Measurements from ENCODE around the gene C11orf86. TPM values are rescaled to one million over a fixed set of nuclear protein-coding genes. Genes with fewer than 3 reads are reported as not detected.

Gene C11orf86
- total RNA-seq, 1 donor from 2014 or later = not detected

DNA sequence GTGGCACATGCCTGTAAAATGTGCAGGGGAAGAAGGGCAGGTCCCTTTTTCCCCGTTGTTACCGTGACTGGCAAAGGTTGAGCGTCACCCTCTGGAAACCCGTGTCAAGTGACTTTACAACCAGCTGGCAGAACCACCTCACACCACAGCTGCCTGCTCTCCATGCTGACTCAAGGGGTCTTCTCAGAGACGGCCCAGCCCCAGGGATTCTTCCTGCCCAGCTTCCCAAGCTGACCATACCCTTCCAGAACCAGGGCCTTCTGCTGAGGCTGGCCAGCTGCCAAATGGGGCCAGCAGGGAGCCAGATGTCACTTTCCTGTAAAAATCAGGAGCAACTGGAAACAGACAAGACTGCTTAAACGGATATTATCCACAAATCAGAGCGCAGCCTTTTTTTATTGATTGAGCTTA is 23.2 kb upstream of the C11orf86 start:
- intact Hi-C loops (cut with DNase I) = no loop called here
- Histone ChIP-seq H3K4me3 (no peak overlapping the region), H3K9me3 (no peaks in the 10 kb centered on the region), H3K27me3 (no peaks in the 10 kb centered on the region), H3K4me1 (no peaks in the 10 kb centered on the region), H3K27ac (no peak overlapping the region), H3K36me3 (no peaks in the 10 kb centered on the region)
- TF ChIP-seq, protein P1, sequence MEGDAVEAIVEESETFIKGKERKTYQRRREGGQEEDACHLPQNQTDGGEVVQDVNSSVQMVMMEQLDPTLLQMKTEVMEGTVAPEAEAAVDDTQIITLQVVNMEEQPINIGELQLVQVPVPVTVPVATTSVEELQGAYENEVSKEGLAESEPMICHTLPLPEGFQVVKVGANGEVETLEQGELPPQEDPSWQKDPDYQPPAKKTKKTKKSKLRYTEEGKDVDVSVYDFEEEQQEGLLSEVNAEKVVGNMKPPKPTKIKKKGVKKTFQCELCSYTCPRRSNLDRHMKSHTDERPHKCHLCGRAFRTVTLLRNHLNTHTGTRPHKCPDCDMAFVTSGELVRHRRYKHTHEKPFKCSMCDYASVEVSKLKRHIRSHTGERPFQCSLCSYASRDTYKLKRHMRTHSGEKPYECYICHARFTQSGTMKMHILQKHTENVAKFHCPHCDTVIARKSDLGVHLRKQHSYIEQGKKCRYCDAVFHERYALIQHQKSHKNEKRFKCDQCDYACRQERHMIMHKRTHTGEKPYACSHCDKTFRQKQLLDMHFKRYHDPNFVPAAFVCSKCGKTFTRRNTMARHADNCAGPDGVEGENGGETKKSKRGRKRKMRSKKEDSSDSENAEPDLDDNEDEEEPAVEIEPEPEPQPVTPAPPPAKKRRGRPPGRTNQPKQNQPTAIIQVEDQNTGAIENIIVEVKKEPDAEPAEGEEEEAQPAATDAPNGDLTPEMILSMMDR (IDR thresholded peaks at IDR 0.05) = no peak
- no peak for DNase-seq (ENCODE audit: low spot score in 2 of 2)

GRCh38 chr11:66953081-66953833 is 21.8 kb upstream of the C11orf86 start:
- TF ChIP-seq, protein P1 (IDR thresholded peaks at IDR 0.05) = no peak
- intact Hi-C loops (cut with DNase I) = no loop called here
- Histone ChIP-seq H3K27ac (no peak overlapping the region), H3K36me3 (no peaks in the 10 kb centered on the region), H3K27me3 (no peaks in the 10 kb centered on the region), H3K9me3 (no peaks in the 10 kb centered on the region), H3K4me1 (peaks cover 0 to 8% of the 10 kb centered on the region in 2 donors), H3K4me3 (no peak overlapping the region)
- no peak for DNase-seq (ENCODE audit: low spot score in 2 of 2)

- Histone ChIP-seq H3K9me3 (no peaks in the 10 kb centered on the region), H3K27me3 (no peaks in the 10 kb centered on the region), H3K36me3 (no peaks in the 10 kb centered on the region), H3K27ac (no peak overlapping the region), H3K4me1 (peaks cover 0 to 15% of the 10 kb centered on the region in 2 donors), H3K4me3 (no peak overlapping the region)
- no peak for DNase-seq (ENCODE audit: low spot score in 2 of 2)
- TF ChIP-seq, protein P1 (IDR thresholded peaks at IDR 0.05) = no peak
- intact Hi-C loops (cut with DNase I) = loop anchor here (5.0 kb wide), 2 partner anchors 99 to 161 kb away; partner anchors contain the start of genes KDM2A and LRFN4
Observed at GRCh38 chr11:66956689-66957290, 18.3 kb upstream of the C11orf86 start.

DNA sequence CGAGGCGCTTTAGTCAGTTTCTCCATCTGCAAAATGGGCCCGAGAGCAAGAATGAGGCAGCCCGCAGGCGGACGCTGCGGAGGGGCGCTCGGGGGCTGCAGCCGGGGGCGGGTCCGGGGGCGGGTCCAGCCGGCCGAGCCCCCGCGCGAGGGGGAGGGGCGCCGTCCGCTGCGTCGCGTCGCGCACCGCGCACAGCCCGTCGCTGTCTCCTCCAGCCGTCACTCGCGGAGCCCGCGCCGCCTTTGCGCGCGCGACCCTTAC is 17.2 kb upstream of the C11orf86 start:
- Histone ChIP-seq H3K9me3 (no peaks in the 10 kb centered on the region), H3K27ac (peak overlapping the region in 1 of 2 donors; percentile 78), H3K27me3 (no peaks in the 10 kb centered on the region), H3K4me1 (peaks cover 0 to 15% of the 10 kb centered on the region in 2 donors), H3K36me3 (no peaks in the 10 kb centered on the region), H3K4me3 (peak overlapping the region; percentile 61 to 92)
- intact Hi-C loops (cut with DNase I) = loop anchor here (1.0 to 5.0 kb wide), 5 partner anchors 12 to 159 kb away; partner anchors contain the start of genes KDM2A, LRFN4 and SYT12
- TF ChIP-seq, protein P1 (IDR thresholded peaks at IDR 0.05) = no peak
- DNase-seq (ENCODE audit: low spot score in 2 of 2) = no peak

DNA sequence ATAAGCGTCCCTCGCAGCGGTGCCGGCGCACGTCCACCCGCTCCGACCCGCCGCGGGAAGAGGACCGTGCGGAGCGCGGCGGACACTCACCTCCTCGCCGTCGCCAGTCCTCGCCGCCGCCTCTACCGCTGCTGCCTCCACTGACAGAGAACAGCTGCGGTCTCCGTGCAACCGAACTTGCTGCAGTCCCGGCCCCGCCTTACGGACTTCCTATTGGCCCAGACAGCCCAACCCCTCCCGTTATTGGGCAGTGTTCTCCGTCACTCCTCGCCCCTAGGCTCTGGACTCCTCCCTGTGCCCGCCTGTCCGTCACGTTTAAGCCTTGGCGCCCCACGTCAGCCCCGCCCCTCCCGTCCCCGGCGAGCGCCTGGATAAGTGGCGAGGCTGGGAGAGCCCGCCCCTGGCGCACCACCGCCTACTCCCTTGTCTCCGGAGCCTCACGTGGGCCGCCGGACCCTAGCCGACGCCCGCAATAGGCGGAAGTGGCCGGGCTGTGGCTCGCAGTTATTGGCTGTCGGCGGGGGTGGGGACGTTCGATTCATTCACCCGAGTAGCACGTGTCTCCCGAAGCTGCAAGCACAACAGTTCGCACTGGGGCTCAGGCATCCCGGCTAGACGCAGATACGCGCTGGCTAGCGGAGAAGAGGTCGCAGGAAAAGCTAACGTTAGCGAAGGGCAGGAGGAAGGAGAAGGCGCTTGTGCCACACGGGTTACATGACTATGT is 16.7 kb upstream of the C11orf86 start, which contains the start of gene PC:
Gene PC, minus strand, starts transcription at position 152 of the 724 bp plus-strand sequence. CDS start 86,224 bp downstream, outside the sequence.
- intact Hi-C loops (cut with DNase I) = loop anchor here (1.0 to 5.0 kb wide), 5 partner anchors 12 to 159 kb away; partner anchors contain the start of genes KDM2A, LRFN4 and SYT12
- TF ChIP-seq, protein P1 (IDR thresholded peaks at IDR 0.05) = no peak
- H3K27ac ChIP-seq = peak within 1 kb of the TSS; percentile 77 to 80

More for the DNA sequence above, 16.7 kb upstream of the C11orf86 start, which contains the start of gene PC:
- DNase-seq (ENCODE audit: low spot score in 2 of 2) = peak; percentile 99 to 100
- Histone ChIP-seq H3K4me3 (peak within 1 kb of the TSS; percentile 61 to 92), H3K9me3 (no peaks in the 10 kb centered on the region), H3K27me3 (no peaks in the 10 kb centered on the region), H3K36me3 (no peaks in the 10 kb centered on the region), H3K4me1 (peaks cover 0 to 15% of the 10 kb centered on the region in 2 donors)
